HepG2 (cell line): ENCODE data around the gene KPNB1. TPM values are rescaled to one million over a fixed set of nuclear protein-coding genes. Genes with fewer than 3 reads are reported as not detected.

Experiments used
- ATAC-seq: fragments of 200-7000 bp; cut with Tn5 transposase; 3 replicates; pipeline ENCODE4 v1.9.1; 2020; ENCODE audit warnings: mild to moderate bottlenecking, moderate library complexity
- BruUV-seq: library from RNA; stranded (reverse); fragments of 400-500 nt; replicated peaks from 2 replicates; lab custom pipeline; 2021; lab: Mats Ljungman, UMichigan
- CTCF ChIA-PET: fragments of 300-600 bp; formaldehyde crosslinking; extraction: SDS; loops from one replicate; lab custom pipeline; 2021; ENCODE audit warnings: low total read pairs, inconsistent platforms, low intra/inter-chr PET ratio; lab: Yijun Ruan, JAX
- POLR2A ChIA-PET: fragments of 350-600 bp; sonication (Branson Sonifier 250); formaldehyde crosslinking; loops from one replicate; lab custom pipeline; 2020; ENCODE audit warnings: antibody characterized with exemption, inconsistent platforms; lab: Yijun Ruan, JAX
- DNase-seq: peaks from one replicate; pipeline ENCODE4 v3.0.0-alpha.2; 2015; ENCODE audit warnings: low spot score
- FAIRE-seq: peaks from 3 replicates; lab custom pipeline; 2011; peaks lifted over from hg19 to GRCh38; lab: Jason Lieb, UNC
- H2AFZ ChIP-seq: one replicate; pipeline ENCODE4 v1.6.1; 2011; ENCODE audit warnings: low read length, inconsistent platforms
- H3K27ac ChIP-seq: fragments of 300-600 bp; 3 replicates; pipeline ENCODE4 v1.8.0; 2011; ENCODE audit warnings: mixed run types, mild to moderate bottlenecking, mixed read lengths, low read length, inconsistent platforms; ENCODE audit not compliant: insufficient read depth; ENCODE audit errors: extremely low read length
- H3K27me3 ChIP-seq, 2 experiments: fragments of 200-600 bp in 1 of 2; 2 replicates in 1 of 2; 3 replicates in 1 of 2; pipeline versions ENCODE4 v1.6.0 to v1.8.0; 2011; ENCODE audit warnings: low read length in 2 of 2, mild to moderate bottlenecking in 2 of 2, moderate library complexity in 2 of 2, inconsistent platforms in 1 of 2; ENCODE audit not compliant: insufficient read depth in 2 of 2, control insufficient read depth in 1 of 2
- H3K36me3 ChIP-seq, 2 experiments: fragments of 200-600 bp in 1 of 2; replicated peaks in 1 of 2; 2 replicates in 1 of 2; 3 replicates in 1 of 2; pipeline versions ENCODE4 v1.5.1 to v1.8.0; 2011; ENCODE audit warnings: low read length in 2 of 2, inconsistent platforms in 1 of 2; ENCODE audit not compliant: insufficient read depth in 2 of 2, control insufficient read depth in 1 of 2
- H3K4me1 ChIP-seq: 2 replicates; pipeline ENCODE4 v1.5.1; 2012; ENCODE audit warnings: low read length, inconsistent platforms; ENCODE audit not compliant: insufficient read depth
- H3K4me2 ChIP-seq: 2 replicates; pipeline ENCODE4 v1.6.0; 2011; ENCODE audit warnings: low read depth, low read length, inconsistent platforms
- H3K4me3 ChIP-seq, 3 experiments: fragments of 200-600 bp in 1 of 3; sonication (generic), shearing (Covaris generic) in 1 of 3; replicated peaks in 1 of 3; 2 replicates each; pipeline ENCODE4 v1.5.1; 2011 to 2016; ENCODE audit warnings: low read length in 3 of 3, inconsistent platforms in 2 of 3, low read depth in 2 of 3, mild to moderate bottlenecking in 2 of 3, control low read depth in 1 of 3, mixed read lengths in 1 of 3; ENCODE audit not compliant: insufficient read depth in 1 of 3
- H3K79me2 ChIP-seq: one replicate; pipeline ENCODE4 v1.6.1; 2011; ENCODE audit warnings: low read length, inconsistent platforms; ENCODE audit not compliant: insufficient read depth
- H3K9ac ChIP-seq: 2 replicates; pipeline ENCODE4 v1.6.0; 2011; ENCODE audit warnings: mild to moderate bottlenecking, low read depth, low read length, inconsistent platforms; ENCODE audit not compliant: insufficient read depth
- H3K9me3 ChIP-seq: 2 replicates; pipeline ENCODE4 v1.5.1; 2012; ENCODE audit warnings: mild to moderate bottlenecking, low read length
- H4K20me1 ChIP-seq: 2 replicates; pipeline ENCODE4 v1.6.0; 2011; ENCODE audit warnings: inconsistent platforms, mild to moderate bottlenecking, low read length, moderate library complexity; ENCODE audit not compliant: insufficient read depth
- CBFB ChIP-seq: sonication (generic); formaldehyde crosslinking; IDR thresholded peaks from 2 replicates; pipeline ENCODE4 v1.4.0; 2020; ENCODE audit warnings: missing genetic modification reagents
- CREBL2 ChIP-seq: sonication (generic); formaldehyde crosslinking; IDR thresholded peaks from 2 replicates; pipeline ENCODE4 v1.8.1; 2023; ENCODE audit warnings: missing genetic modification reagents, mild to moderate bottlenecking, borderline replicate concordance
- ELF3 ChIP-seq: IDR thresholded peaks from 2 replicates; pipeline ENCODE4 v1.6.1; 2016; ENCODE audit warnings: missing genetic modification reagents, missing compliant biosample characterization
- POLR2AphosphoS5 ChIP-seq: IDR thresholded peaks from 2 replicates; pipeline ENCODE4 v1.6.1; 2012; ENCODE audit warnings: low read depth, low read length
- PREB ChIP-seq: sonication (generic); formaldehyde crosslinking; IDR thresholded peaks from 2 replicates; pipeline ENCODE4 v1.4.0; 2020; ENCODE audit warnings: missing genetic modification reagents
- ZBTB8A ChIP-seq: sonication (generic); formaldehyde crosslinking; IDR thresholded peaks from 2 replicates; pipeline ENCODE4 v1.4.0; 2020; ENCODE audit warnings: mild to moderate bottlenecking, low read depth, missing genetic modification reagents, borderline replicate concordance
- ZNF501 ChIP-seq: sonication (generic); formaldehyde crosslinking; IDR thresholded peaks from 2 replicates; pipeline ENCODE4 v1.5.1; 2020; ENCODE audit warnings: mild to moderate bottlenecking, moderate library complexity, missing genetic modification reagents
- WGBS: methylation state at CpG from one replicate; pipeline ENCODE4 v1.1.6; 2017; ENCODE audit warnings: low lambda C conversion rate; 5-methylcytosine and 5-hydroxymethylcytosine counted together
- in situ Hi-C: cut with HindIII; loops from 2 replicates; pipeline ENCODE4 v1.10.0; 2017; ENCODE audit warnings: low pct_unique_long_range_greater_than_20kb; ENCODE audit not compliant: extremely low pct_ligation_motif_present
- intact Hi-C: fragments of 100-400 bp; cut with micrococcal nuclease; formaldehyde crosslinking; loops from one replicate; pipeline ENCODE4 v1.10.0; 2022; ENCODE audit not compliant: unreplicated experiment
- polyA plus RNA-seq, 8 experiments: library from polyadenylated mRNA; depleted of rRNA in 3 of 8; stranded (reverse) in 7 of 8; unstranded in 1 of 8; fragments of >200 nt; fragmentation: Illumina TruSeq in 4 of 8; extraction: Trizol in 4 of 8; gene quantifications; 2 replicates each; pipeline versions ENCODE4 v1.2.1 to v1.2.3, GENCODE V29; 2011 to 2016; ENCODE audit warnings: low read depth in 4 of 8, missing spikeins in 1 of 8, mixed read lengths in 1 of 8; ENCODE audit not compliant: insufficient read depth in 1 of 8
- total RNA-seq, 5 experiments: library from RNA; depleted of rRNA; stranded (reverse); fragments of >200 nt; fragmentation: Illumina TruSeq; extraction: Trizol; gene quantifications; 2 replicates each; pipeline ENCODE4 v1.2.3, GENCODE V29; 2016; ENCODE audit warnings: low read depth in 1 of 5

KPNB1 gene
- total and polyA plus RNA-seq, 2 of the 13 experiments (the other 11 are each of a cell fraction or from before 2014, with no cell fraction given): 164 to 424 TPM

- CTCF ChIA-PET: no interaction called here
- Histone ChIP-seq H3K9ac (no peak overlapping the region), H3K9me3 (no peaks in the 10 kb centered on the region), H3K36me3 (peaks cover 51 to 97% of the 10 kb centered on the region in 2 experiments)
- intact Hi-C loops: no loop called here
- no peak for ATAC-seq
- TF ChIP-seq ELF3: no peak
- no peak for TF ChIP-seq CBFB (CRISPR knock-in tag)
- no peak for TF ChIP-seq PREB (CRISPR knock-in tag)
- no peak for TF ChIP-seq CREBL2 (CRISPR knock-in tag)
- no peak for TF ChIP-seq ZNF501 (CRISPR knock-in tag)
- no peak for TF ChIP-seq ZBTB8A
- 0 out of 2 replicates have a peak, but pooled peaks have one; percentile 23 for TF ChIP-seq POLR2AphosphoS5
- TF ChIP-seq, all 625 proteins: peak for 1
- no peaks in the 10 kb centered on the region for H3K4me1 ChIP-seq
- no peaks in the 10 kb centered on the region for H3K27me3 ChIP-seq
- POLR2A ChIA-PET: interaction anchor here (1.0 kb wide), 1 partner anchor 9 kb away, joined by 4 read pairs; no protein-coding TSS in a partner anchor
- no peak overlapping the region for H3K27ac ChIP-seq
- no peak overlapping the region for H3K4me3 ChIP-seq
- in situ Hi-C loops: no loop called here
- WGBS: 100% methylated on average over 4 of the region's 4 CpGs
- H4K20me1 ChIP-seq: no peaks in the 10 kb centered on the region; the same call in 1 of the 2 replicates
- H3K4me2 ChIP-seq: no peak overlapping the region
- H2AFZ ChIP-seq: no peak overlapping the region
- no TSS peak for BruUV-seq
- FAIRE-seq: no peak
- DNase-seq: no peak
- no peaks in the 10 kb centered on the region for H3K79me2 ChIP-seq
These were observed 24.8 kb downstream of the KPNB1 start for GRCh38 chr17:47674499-47674898.
